NCI-H2227 (cell line): Measurements from ENCODE around the gene TM4SF4.

Source experiments
- DNase-seq: peaks from one replicate; lab custom pipeline; 2025; ENCODE audit not compliant: unreplicated experiment; lab: John Stamatoyannopoulos, UW

TM4SF4 gene

GRCh38 chr3:149547954-149548668 lies 73.6 kb downstream of the TM4SF4 start:
- DNase-seq: no peak

GRCh38 chr3:149548669-149549065 lies 74.2 kb downstream of the TM4SF4 start:
- DNase-seq: no peak

GRCh38 chr3:149551500-149551899 lies 77.0 kb downstream of the TM4SF4 start:
- no peak for DNase-seq

GRCh38 chr3:149552700-149553099 lies 78.2 kb downstream of the TM4SF4 start:
- DNase-seq: no peak
